H1 (cell line): Measurements from ENCODE around the gene KCNC4. TPM values are rescaled to one million over a fixed set of nuclear protein-coding genes. Genes with fewer than 3 reads are reported as not detected.
A peak's percentile ranks its signal among the peaks of the same experiment; 100 is the strongest.

Experiments used
- CTCF ChIA-PET: fragments of 300-600 bp; sonication (Branson Sonifier 250); formaldehyde crosslinking; loops from one replicate; lab custom pipeline; 2021; ENCODE audit not compliant: partially characterized antibody; lab: Charles Lee
- POLR2A ChIA-PET: fragments of 300-600 bp; sonication (Branson Sonifier 250); formaldehyde crosslinking; loops from one replicate; lab custom pipeline; 2021; ENCODE audit warnings: inconsistent platforms; ENCODE audit not compliant: partially characterized antibody; lab: Charles Lee
- DNase-seq, 2 experiments: peaks; one replicate each; pipeline versions ENCODE4 v3.0.0 to v3.0.0-alpha.2; 2010 to 2022; ENCODE audit warnings: low spot score in 2 of 2, low read depth in 1 of 2, mixed read lengths in 1 of 2
- FAIRE-seq: peaks from 2 replicates; lab custom pipeline; 2011; peaks lifted over from hg19 to GRCh38; lab: Jason Lieb, UNC
- H2AFZ ChIP-seq: 2 replicates; pipeline ENCODE4 v1.8.1; 2012; ENCODE audit warnings: low read length, inconsistent platforms
- H2AK5ac ChIP-seq: 2 replicates; pipeline ENCODE4 v1.6.1; 2013; ENCODE audit warnings: low read depth, low read length
- H2BK120ac ChIP-seq: replicated peaks from 2 replicates; pipeline ENCODE3; 2013; ENCODE audit warnings: low read depth, low read length, inconsistent platforms
- H2BK12ac ChIP-seq: 2 replicates; pipeline ENCODE4 v1.6.1; 2013; ENCODE audit warnings: low read depth, low read length
- H2BK15ac ChIP-seq: 2 replicates; pipeline ENCODE4 v1.6.1; 2013; ENCODE audit warnings: low read length
- H2BK20ac ChIP-seq: 2 replicates; pipeline ENCODE4 v1.6.1; 2013; ENCODE audit warnings: low read length
- H2BK5ac ChIP-seq: 2 replicates; pipeline ENCODE4 v1.6.1; 2013; ENCODE audit warnings: low read depth, low read length
- H3K14ac ChIP-seq: 2 replicates; pipeline ENCODE4 v1.6.1; 2013; ENCODE audit warnings: inconsistent platforms; ENCODE audit not compliant: insufficient read length
- H3K18ac ChIP-seq: 2 replicates; pipeline ENCODE4 v1.6.1; 2013; ENCODE audit warnings: low read length; ENCODE audit errors: extremely low read depth
- H3K23ac ChIP-seq: 2 replicates; pipeline ENCODE4 v1.6.1; 2013; ENCODE audit warnings: inconsistent platforms; ENCODE audit not compliant: insufficient read length
- H3K23me2 ChIP-seq: 2 replicates; pipeline ENCODE4 v1.6.1; 2013; ENCODE audit warnings: low read depth, low read length
- H3K27ac ChIP-seq: 2 replicates; pipeline ENCODE4 v1.6.1; 2011; ENCODE audit warnings: low read depth, low read length, inconsistent platforms
- H3K27me3 ChIP-seq, 4 experiments: replicated peaks in 1 of 4; 1 replicate in 1 of 4; 2 replicates in 3 of 4; pipeline versions ENCODE4 v1.6.1 to v1.8.1; 2011 to 2013; ENCODE audit warnings: low read length in 3 of 4, mild to moderate bottlenecking in 3 of 4, inconsistent platforms in 2 of 4, mixed read lengths in 2 of 4, moderate library complexity in 1 of 4; ENCODE audit not compliant: control insufficient read depth in 3 of 4, insufficient read depth in 3 of 4; ENCODE audit errors: extremely low read depth in 1 of 4
- H3K36me3 ChIP-seq, 4 experiments: 2 replicates each; pipeline versions ENCODE4 v1.6.1 to v1.8.1; 2011 to 2013; ENCODE audit warnings: mild to moderate bottlenecking in 4 of 4, low read length in 3 of 4, moderate library complexity in 2 of 4, control low read depth in 1 of 4, inconsistent platforms in 1 of 4; ENCODE audit not compliant: insufficient read depth in 4 of 4, control insufficient read depth in 2 of 4
- H3K4ac ChIP-seq: replicated peaks from 2 replicates; pipeline ENCODE3; 2013; ENCODE audit warnings: low read length, low read depth, mixed read lengths, inconsistent platforms; ENCODE audit not compliant: insufficient read length
- H3K4me1 ChIP-seq, 4 experiments: replicated peaks in 1 of 4; 1 replicate in 1 of 4; 2 replicates in 3 of 4; pipeline versions ENCODE4 v1.6.1 to v1.8.1; 2011 to 2013; ENCODE audit warnings: low read length in 3 of 4, inconsistent platforms in 2 of 4, mixed read lengths in 1 of 4; ENCODE audit not compliant: insufficient read depth in 4 of 4, control insufficient read depth in 3 of 4
- H3K4me2 ChIP-seq, 2 experiments: 2 replicates each; pipeline versions ENCODE4 v1.6.1 to v1.8.1; 2011 to 2013; ENCODE audit warnings: low read depth in 2 of 2, low read length in 2 of 2, control low read depth in 1 of 2, inconsistent platforms in 1 of 2, mild to moderate bottlenecking in 1 of 2; ENCODE audit not compliant: insufficient read depth in 1 of 2
- H3K4me3 ChIP-seq, 4 experiments: fragments of 200-600, 300-600 bp in 1 of 4; sonication (generic), shearing (Covaris generic), sonication (Bioruptor Twin) in 1 of 4; 2 replicates each; pipeline versions ENCODE4 v1.5.1 to v1.8.1; 2011 to 2016; ENCODE audit warnings: low read length in 4 of 4, low read depth in 3 of 4, control low read depth in 2 of 4, inconsistent platforms in 2 of 4, mild to moderate bottlenecking in 2 of 4, mixed read lengths in 1 of 4, moderate library complexity in 1 of 4; ENCODE audit not compliant: insufficient read depth in 2 of 4; ENCODE audit errors: extremely low read depth in 1 of 4
- H3K56ac ChIP-seq: replicated peaks from 2 replicates; pipeline ENCODE3; 2013; ENCODE audit warnings: low read depth, mild to moderate bottlenecking, mixed read lengths, low read length, inconsistent platforms; ENCODE audit not compliant: insufficient read length
- H3K79me1 ChIP-seq: 2 replicates; pipeline ENCODE4 v1.6.1; 2013; ENCODE audit warnings: low read depth, low read length, control low read depth
- H3K79me2 ChIP-seq, 2 experiments: 2 replicates each; pipeline versions ENCODE4 v1.6.1 to v1.8.1; 2012 to 2013; ENCODE audit warnings: low read length in 2 of 2, mild to moderate bottlenecking in 2 of 2, inconsistent platforms in 1 of 2; ENCODE audit not compliant: insufficient read depth in 2 of 2, control insufficient read depth in 1 of 2
- H3K9ac ChIP-seq, 4 experiments: replicated peaks in 1 of 4; 1 replicate in 1 of 4; 2 replicates in 3 of 4; pipeline versions ENCODE4 v1.6.1 to v1.8.1; 2011 to 2013; ENCODE audit warnings: low read depth in 3 of 4, low read length in 3 of 4, control low read depth in 2 of 4, mild to moderate bottlenecking in 2 of 4, moderate library complexity in 2 of 4, inconsistent platforms in 1 of 4; ENCODE audit errors: extremely low read depth in 1 of 4
- H3K9me3 ChIP-seq, 2 experiments: 2 replicates each; pipeline versions ENCODE4 v1.6.1 to v1.8.1; 2012 to 2013; ENCODE audit warnings: mild to moderate bottlenecking in 2 of 2, moderate library complexity in 2 of 2, control low read depth in 1 of 2, inconsistent platforms in 1 of 2, low read depth in 1 of 2, low read length in 1 of 2, mixed read lengths in 1 of 2; ENCODE audit not compliant: insufficient read depth in 2 of 2
- H4K20me1 ChIP-seq, 2 experiments: replicated peaks in 1 of 2; 2 replicates each; pipeline versions ENCODE3 to v1.8.1; 2011 to 2013; ENCODE audit warnings: inconsistent platforms in 2 of 2, low read length in 2 of 2, mild to moderate bottlenecking in 1 of 2; ENCODE audit not compliant: insufficient read depth in 2 of 2, control insufficient read depth in 1 of 2
- H4K5ac ChIP-seq: 2 replicates; pipeline ENCODE4 v1.6.1; 2013; ENCODE audit warnings: low read length, low read depth, mixed read lengths, inconsistent platforms; ENCODE audit not compliant: insufficient read length
- H4K8ac ChIP-seq: 2 replicates; pipeline ENCODE4 v1.8.0; 2013; ENCODE audit warnings: mild to moderate bottlenecking, moderate library complexity, low read length, inconsistent platforms; ENCODE audit not compliant: insufficient read depth; ENCODE audit errors: extremely low read depth
- H4K91ac ChIP-seq: replicated peaks from 2 replicates; pipeline ENCODE3; 2013; ENCODE audit warnings: low read length, mixed read lengths, inconsistent platforms; ENCODE audit not compliant: insufficient read length
- BCL11A ChIP-seq, 2 experiments: IDR thresholded peaks; one replicate each; pipeline ENCODE4 v1.6.1; 2011; ENCODE audit warnings: low read depth in 2 of 2, low read length in 2 of 2, mild to moderate bottlenecking in 2 of 2
- CHD1 ChIP-seq: IDR thresholded peaks from 2 replicates; pipeline ENCODE4 v1.6.1; 2012; ENCODE audit warnings: low read depth, low read length, improper control_type of control experiment
- MAFK ChIP-seq: IDR thresholded peaks from 2 replicates; pipeline ENCODE4 v1.6.1; 2012; ENCODE audit warnings: low read depth, mild to moderate bottlenecking, improper control_type of control experiment, low read length
- NRF1 ChIP-seq: IDR thresholded peaks from 2 replicates; pipeline ENCODE4 v1.6.1; 2011; ENCODE audit warnings: mild to moderate bottlenecking, low read depth, low read length, improper control_type of control experiment
- POLR2A ChIP-seq, 2 experiments: IDR thresholded peaks; 1 replicate in 1 of 2; 2 replicates in 1 of 2; pipeline ENCODE4 v1.6.1; 2011; ENCODE audit warnings: low read depth in 2 of 2, low read length in 2 of 2, mild to moderate bottlenecking in 2 of 2; ENCODE audit errors: control extremely low read depth in 1 of 2
- SIRT6 ChIP-seq: IDR thresholded peaks from one replicate; pipeline ENCODE4 v1.7.1; 2012; ENCODE audit warnings: low read length, inconsistent platforms
- SRF ChIP-seq: IDR thresholded peaks from 2 replicates; pipeline ENCODE4 v1.6.1; 2011; ENCODE audit warnings: mild to moderate bottlenecking, low read depth, low read length, moderate library complexity
- WGBS, 2 experiments: shearing (Covaris generic) in 1 of 2; methylation state at CpG; one replicate each; pipeline versions ENCODE4 v1.1.6 to v1.1.7; 2013 to 2015; ENCODE audit warnings: low lambda C conversion rate in 2 of 2, mixed read lengths in 2 of 2, inconsistent platforms in 1 of 2, low coverage in 1 of 2, missing lambda C conversion rate in 1 of 2; ENCODE audit not compliant: insufficient replicate concordance in 2 of 2, insufficient coverage in 1 of 2, insufficient read length in 1 of 2; ENCODE audit errors: extremely low coverage in 1 of 2, missing lambda C conversion rate in 1 of 2; 5-methylcytosine and 5-hydroxymethylcytosine counted together
- polyA plus RNA-seq, 7 experiments: library from polyadenylated mRNA; depleted of rRNA in 3 of 7; stranded (reverse) in 5 of 7; unstranded in 2 of 7; fragments of >200 nt in 5 of 7; fragments of 200-250 nt in 2 of 7; gene quantifications; 1 replicate in 5 of 7; 2 replicates in 1 of 7; 4 replicates in 1 of 7; pipeline versions ENCODE4 v1.2.1 to v1.2.3, GENCODE V29; 2011 to 2013; ENCODE audit warnings: missing spikeins in 2 of 7, mixed read lengths in 2 of 7
- total RNA-seq: library from RNA; stranded (reverse); fragmentation: NEBNext Ultra II Directional; extraction: Animal tissue kit (Norgen Biotek cat#: 25700); gene quantifications from 2 replicates; pipeline ENCODE4 v1.2.1, GENCODE V29; 2021

KCNC4 gene
- total and polyA plus RNA-seq, 2 of the 8 experiments (the other 6 are each of a cell fraction or from before 2014, with no cell fraction given): 8.1 to 11.2 TPM

- no peak overlapping the region for H3K4me2 ChIP-seq
- no peaks in the 10 kb centered on the region for H3K79me1 ChIP-seq
- H3K27ac ChIP-seq: no peak overlapping the region
- peaks cover 0 to 2% of the 10 kb centered on the region in 2 experiments for H4K20me1 ChIP-seq
- peaks cover 0 to 6% (median 3%) of the 10 kb centered on the region in 4 experiments; a peak in 3 of 7 replicates for H3K4me1 ChIP-seq
- H4K8ac ChIP-seq: no peak overlapping the region
- no peak overlapping the region for H2AK5ac ChIP-seq
- H3K4ac ChIP-seq: no peak overlapping the region
- H3K9me3 ChIP-seq: no peaks in the 10 kb centered on the region
- no peak overlapping the region for H4K5ac ChIP-seq
- H2AFZ ChIP-seq: no peak overlapping the region
- no peaks in the 10 kb centered on the region; a peak in 1 of 7 replicates for H3K27me3 ChIP-seq
- H3K23ac ChIP-seq: no peak overlapping the region
- H3K14ac ChIP-seq: no peak overlapping the region
- CTCF ChIA-PET: interaction anchor here (0.6 to 3.0 kb wide), 6 partner anchors 8 to 225 kb away, joined by 4 to 10 read pairs (median 4); no protein-coding TSS in a partner anchor
- H4K91ac ChIP-seq: no peak overlapping the region
- DNase-seq: no peak
- H3K18ac ChIP-seq: no peak overlapping the region
- no peaks in the 10 kb centered on the region for H3K79me2 ChIP-seq
- no peaks in the 10 kb centered on the region for H3K23me2 ChIP-seq
- H2BK5ac ChIP-seq: peak overlapping the region; percentile 81; the same call in 1 of the 2 replicates
- H3K9ac ChIP-seq: no peak overlapping the region
- POLR2A ChIA-PET: interaction anchor here (0.6 to 1.1 kb wide), 2 partner anchors 11 to 56 kb away, joined by 3 read pairs; no protein-coding TSS in a partner anchor
- FAIRE-seq: no peak
- H3K36me3 ChIP-seq: peaks cover 0 to 5% (median 0%) of the 10 kb centered on the region in 4 experiments; a peak in 3 of 8 replicates
- no peak overlapping the region for H2BK15ac ChIP-seq
- H2BK120ac ChIP-seq: no peak overlapping the region
- H2BK12ac ChIP-seq: no peak overlapping the region
- WGBS, 2 experiments: 86% methylated on average over 5 of the region's 5 CpGs; no CpG with 5 or more reads in 1 of the 2 experiments
- H3K4me3 ChIP-seq: no peak overlapping the region
- no peak overlapping the region for H2BK20ac ChIP-seq
- H3K56ac ChIP-seq: no peak overlapping the region
- no peak for TF ChIP-seq MAFK
- no peak for TF ChIP-seq POLR2A (IDR thresholded peaks at IDR 0.05; ENCODE audit: control extremely low read depth in 1 of 2, low read depth in 2 of 2, low read length in 2 of 2)
- TF ChIP-seq BCL11A (IDR thresholded peaks at IDR 0.05; ENCODE audit: low read depth in 2 of 2, low read length in 2 of 2): no peak
- TF ChIP-seq NRF1: no peak
- TF ChIP-seq SIRT6: no peak
- TF ChIP-seq SRF: no peak
- TF ChIP-seq CHD1: no peak
Measured at GRCh38 chr1:110234691-110235090, 24.6 kb downstream of the KCNC4 start.
